Suprapubic skin (tissue), 3 donors: ENCODE measurements around the gene VKORC1.

Source experiments
- CTCF ChIP-seq, 2 donors: fragments of 200-600 bp in 1 of 2; fragments of 450-650 bp in 1 of 2; sonication (generic) in 1 of 2; IDR thresholded peaks; one replicate each; pipeline ENCODE4 v1.5.1; 2016 to 2019; ENCODE audit warnings: antibody characterized with exemption in 2 of 2, mild to moderate bottlenecking in 1 of 2, moderate library complexity in 1 of 2
- POLR2AphosphoS5 ChIP-seq, 3 donors: sonication (generic); formaldehyde crosslinking; IDR thresholded peaks; one replicate each; pipeline ENCODE4 v1.6.1; 2017; ENCODE audit warnings: antibody characterized with exemption in 3 of 3

GRCh38 chr16:31089199-31089598 is 5.4 kb downstream of the VKORC1 start:
- TF ChIP-seq CTCF (IDR thresholded peaks at IDR 0.05) (no peak), POLR2AphosphoS5 (IDR thresholded peaks at IDR 0.05) (no peak)
